Calu3 (cell line): ENCODE data around the gene ZP2. TPM values are rescaled to one million over a fixed set of nuclear protein-coding genes. Genes with fewer than 3 reads are reported as not detected.
"Not testable (repeated sequence)": the region's sequence is repeated elsewhere in the genome, so short reads cannot be mapped to it uniquely, and the experiment has no call there.

Experiments
- BruUV-seq: library from RNA; stranded (reverse); fragments of 400-500 nt; replicated peaks from 2 replicates; lab custom pipeline; 2021; lab: Mats Ljungman, UMichigan
- CTCF ChIA-PET: fragments of 300-600 bp; sonication (Branson Sonifier 250); formaldehyde crosslinking; loops from one replicate; lab custom pipeline; 2022; ENCODE audit warnings: antibody characterized with exemption; lab: Charles Lee
- DNase-seq: peaks from one replicate; pipeline ENCODE4 v3.0.0; 2022
- H3K27ac Mint-ChIP-seq: one replicate; pipeline ENCODE4 v1.8.0; 2022; ENCODE audit warnings: mixed read lengths; ENCODE audit not compliant: unreplicated experiment
- H3K27me3 Mint-ChIP-seq: one replicate; pipeline ENCODE4 v1.8.0; 2022; ENCODE audit warnings: mixed read lengths; ENCODE audit not compliant: unreplicated experiment
- H3K36me3 Mint-ChIP-seq: one replicate; pipeline ENCODE4 v1.8.0; 2022; ENCODE audit warnings: mild to moderate bottlenecking, moderate library complexity, mixed read lengths; ENCODE audit not compliant: insufficient read depth, unreplicated experiment
- H3K4me1 Mint-ChIP-seq: one replicate; pipeline ENCODE4 v1.8.0; 2022; ENCODE audit warnings: mild to moderate bottlenecking, low read depth, mixed read lengths; ENCODE audit not compliant: unreplicated experiment
- H3K4me3 Mint-ChIP-seq: one replicate; pipeline ENCODE4 v1.8.0; 2022; ENCODE audit warnings: mild to moderate bottlenecking, low read depth, moderate library complexity, mixed read lengths; ENCODE audit not compliant: unreplicated experiment
- H3K9me3 Mint-ChIP-seq: one replicate; pipeline ENCODE4 v1.8.0; 2022; ENCODE audit warnings: low read depth, mixed read lengths; ENCODE audit not compliant: unreplicated experiment
- CTCF ChIP-seq: fragments of 200-600 bp; IDR thresholded peaks from one replicate; pipeline ENCODE4 v1.8.0; 2022; ENCODE audit warnings: antibody characterized with exemption; ENCODE audit not compliant: unreplicated experiment
- intact Hi-C: fragments of 100-400 bp; cut with micrococcal nuclease; formaldehyde crosslinking; loops from one replicate; pipeline ENCODE4 v1.10.0; 2022; ENCODE audit not compliant: unreplicated experiment
- total RNA-seq: library from RNA; stranded (reverse); gene quantifications from 2 replicates; pipeline ENCODE4 v1.2.3, GENCODE V29; 2022

Gene ZP2
- total RNA-seq, 1 experiment from 2014 or later, result not detected

DNA sequence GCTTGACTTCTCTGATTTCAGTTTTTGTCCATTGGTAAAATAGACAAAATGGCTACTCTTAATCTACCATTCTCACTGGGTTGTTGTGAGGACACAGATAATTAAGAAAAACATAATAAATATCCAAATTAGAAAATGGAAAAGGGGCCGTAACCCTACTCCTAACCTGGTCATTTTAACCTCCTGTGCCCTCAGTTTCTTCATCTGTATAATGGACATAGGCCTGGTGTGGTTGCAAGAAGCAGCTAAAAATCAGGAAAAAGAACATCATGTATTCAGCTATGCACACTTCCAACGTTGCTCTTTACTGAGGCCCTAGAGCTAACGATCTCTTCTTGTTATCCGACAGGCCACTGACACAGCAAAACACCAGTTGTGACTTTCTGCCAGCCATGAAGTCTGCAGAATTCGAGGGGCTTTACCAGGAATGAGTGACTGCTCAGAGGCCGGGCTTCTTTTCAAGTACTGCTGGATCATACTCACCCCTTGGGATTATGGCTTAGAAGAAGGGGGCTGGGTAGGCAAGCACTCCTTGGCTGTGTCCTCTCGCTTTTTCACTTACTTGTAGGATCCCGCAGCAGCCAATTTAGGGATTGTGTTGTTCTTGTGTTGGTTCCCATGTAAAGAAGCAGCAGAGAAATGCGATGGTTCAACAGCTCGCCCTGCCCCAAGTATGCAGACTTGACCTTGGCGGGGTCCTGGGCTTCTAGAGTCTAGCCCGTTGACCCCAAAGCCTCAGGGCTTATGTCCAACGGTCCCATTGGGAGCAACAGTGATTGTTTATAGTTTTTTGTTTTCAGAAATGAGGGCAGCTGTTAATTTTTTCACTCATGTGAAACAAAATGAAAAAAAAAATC lies 32.0 kb downstream of the ZP2 start:
- Mint-ChIP-seq H3K36me3 (peaks cover 43% of the 10 kb centered on the region), H3K27ac (no peak overlapping the region), H3K9me3 (peaks cover 2% of the 10 kb centered on the region), H3K4me1 (no peaks in the 10 kb centered on the region), H3K27me3 (no peaks in the 10 kb centered on the region), H3K4me3 (no peak overlapping the region)
- TF ChIP-seq CTCF, result no peak
- CTCF ChIA-PET, result interaction anchor here (0.5 to 2.0 kb wide), 4 partner anchors 16 to 1348 kb away, joined by 3 to 7 read pairs (median 3); no protein-coding TSS in a partner anchor
- TSS peak; percentile 26 for BruUV-seq
- no peak for DNase-seq
- intact Hi-C loops, result no loop called here

- DNase-seq, result no peak
- Mint-ChIP-seq H3K9me3 (no peaks in the 10 kb centered on the region), H3K27ac (no peak overlapping the region), H3K4me3 (no peak overlapping the region), H3K36me3 (peaks cover 55% of the 10 kb centered on the region), H3K27me3 (no peaks in the 10 kb centered on the region), H3K4me1 (no peaks in the 10 kb centered on the region)
- no TSS peak for BruUV-seq
- CTCF ChIA-PET, result interaction anchor here (0.6 to 1.7 kb wide), 3 partner anchors 13 to 125 kb away, joined by 4 to 5 read pairs (median 5); no protein-coding TSS in a partner anchor
- intact Hi-C loops, result no loop called here
- TF ChIP-seq CTCF, result no peak
Measured at GRCh38 chr16:21175397-21175796, 36.0 kb downstream of the ZP2 start.

DNA sequence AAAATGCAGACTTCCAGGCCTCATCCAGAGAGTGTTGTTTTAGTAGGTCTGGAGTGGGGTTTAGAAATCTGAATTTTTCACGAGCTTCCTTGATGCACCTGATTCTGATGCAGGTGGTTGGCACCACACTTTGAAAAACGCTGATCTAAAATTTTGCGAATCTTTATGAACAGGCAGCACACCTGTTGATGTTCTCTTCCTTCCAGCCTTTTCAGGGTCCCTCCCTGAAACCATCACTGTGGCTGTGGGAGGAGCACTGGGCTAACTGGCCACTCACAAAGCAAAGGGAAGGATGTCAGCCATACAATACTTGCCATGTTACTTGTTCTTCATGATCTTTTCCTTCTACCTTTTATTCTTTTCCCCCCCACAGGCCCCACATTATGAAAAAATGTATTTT lies 38.7 kb downstream of the ZP2 start:
- intact Hi-C loops, result no loop called here
- no peak for TF ChIP-seq CTCF
- CTCF ChIA-PET, result interaction anchor here (1.6 kb wide), 1 partner anchor 128 kb away, joined by 3 read pairs; no protein-coding TSS in a partner anchor
- peaks cover 49% of the 10 kb centered on the region for H3K36me3 Mint-ChIP-seq
- H3K27me3 Mint-ChIP-seq, result no peaks in the 10 kb centered on the region
- no peaks in the 10 kb centered on the region for H3K4me1 Mint-ChIP-seq
- BruUV-seq, result no TSS peak
- no peaks in the 10 kb centered on the region for H3K9me3 Mint-ChIP-seq
- no peak overlapping the region for H3K27ac Mint-ChIP-seq
- DNase-seq, result no peak
- no peak overlapping the region for H3K4me3 Mint-ChIP-seq

DNA sequence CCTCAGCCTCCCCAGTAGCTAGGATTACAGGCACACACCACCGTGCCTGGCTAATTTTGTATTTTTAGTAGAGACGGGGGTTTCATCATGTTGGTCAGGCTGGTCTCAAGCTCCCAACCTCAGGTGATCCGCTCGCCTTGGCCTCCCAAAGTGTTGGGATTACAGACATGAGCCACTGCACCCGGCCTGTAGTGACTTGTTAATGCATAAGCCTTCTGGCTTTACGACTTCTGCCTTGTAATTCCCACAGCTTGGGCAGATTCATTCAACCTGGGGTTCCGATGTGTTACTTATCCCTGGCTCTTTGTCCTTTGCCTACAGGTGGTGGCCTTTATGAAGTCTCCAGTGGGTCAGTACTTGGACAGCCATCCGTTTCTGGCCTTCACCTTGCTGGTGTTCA lies 41.3 kb downstream of the ZP2 start:
- H3K27me3 Mint-ChIP-seq, H3K4me1 Mint-ChIP-seq, H3K4me3 Mint-ChIP-seq, H3K9me3 Mint-ChIP-seq, DNase-seq, BruUV-seq, H3K27ac Mint-ChIP-seq, intact Hi-C loops: not testable (repeated sequence)
- peaks cover 44% of the 10 kb centered on the region for H3K36me3 Mint-ChIP-seq
- CTCF ChIA-PET, result interaction anchor here (0.6 to 1.2 kb wide), 2 partner anchors 11 to 281 kb away, joined by 3 to 4 read pairs; partner anchors contain the start of gene LDAF1
